GM18907 (cell line): ENCODE data around the gene AHDC1.
"Not testable (repeated sequence)": the region's sequence is repeated elsewhere in the genome, so short reads cannot be mapped to it uniquely, and the experiment has no call there.

Experiments used
- ATAC-seq: cut with Tn5 transposase; IDR thresholded peaks from one replicate; pipeline ENCODE4 v1.9.1; 2021; ENCODE audit warnings: mild to moderate bottlenecking, moderate library complexity; ENCODE audit not compliant: unreplicated experiment

AHDC1 gene

DNA sequence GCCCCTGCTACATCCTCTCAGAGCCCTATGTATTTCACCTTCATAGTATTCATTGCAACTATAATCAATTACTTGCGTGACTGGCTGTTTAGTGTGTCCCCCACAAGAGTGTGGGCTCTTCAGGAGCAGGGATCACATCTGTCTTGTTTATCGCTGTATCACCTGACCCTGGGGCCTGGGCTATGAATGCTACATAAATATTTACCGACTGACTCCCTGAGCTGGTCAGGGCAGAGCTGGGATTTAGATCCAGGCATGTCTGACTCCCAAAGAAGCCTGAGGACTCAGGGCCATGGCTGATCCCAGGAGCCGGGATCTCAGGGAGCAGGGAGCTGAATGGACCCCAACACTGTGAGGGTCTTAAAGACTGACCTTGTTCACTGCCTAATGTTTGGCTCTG, 49.7 kb downstream of the AHDC1 start:
- no peak for ATAC-seq

DNA sequence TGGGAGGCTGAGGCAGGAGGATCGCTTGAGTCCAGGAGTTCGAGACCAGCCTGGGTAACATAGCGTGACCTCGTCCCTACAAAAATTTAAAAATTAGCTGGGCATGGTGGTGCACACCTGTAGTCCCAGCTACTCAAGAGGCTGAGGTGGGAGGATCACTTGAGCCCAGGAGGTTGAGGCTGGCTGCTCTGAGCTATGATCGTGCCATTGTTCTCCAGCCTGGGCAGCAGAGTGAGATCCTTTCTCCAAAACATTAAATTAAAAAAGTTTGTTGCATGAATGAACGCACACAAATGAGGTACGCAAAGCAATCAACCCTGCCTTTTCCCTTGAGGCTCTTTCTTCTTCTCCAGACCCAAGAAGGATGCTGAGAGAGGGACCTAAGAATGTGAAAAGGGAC, 50.1 kb downstream of the AHDC1 start:
- ATAC-seq = not testable (repeated sequence)

DNA sequence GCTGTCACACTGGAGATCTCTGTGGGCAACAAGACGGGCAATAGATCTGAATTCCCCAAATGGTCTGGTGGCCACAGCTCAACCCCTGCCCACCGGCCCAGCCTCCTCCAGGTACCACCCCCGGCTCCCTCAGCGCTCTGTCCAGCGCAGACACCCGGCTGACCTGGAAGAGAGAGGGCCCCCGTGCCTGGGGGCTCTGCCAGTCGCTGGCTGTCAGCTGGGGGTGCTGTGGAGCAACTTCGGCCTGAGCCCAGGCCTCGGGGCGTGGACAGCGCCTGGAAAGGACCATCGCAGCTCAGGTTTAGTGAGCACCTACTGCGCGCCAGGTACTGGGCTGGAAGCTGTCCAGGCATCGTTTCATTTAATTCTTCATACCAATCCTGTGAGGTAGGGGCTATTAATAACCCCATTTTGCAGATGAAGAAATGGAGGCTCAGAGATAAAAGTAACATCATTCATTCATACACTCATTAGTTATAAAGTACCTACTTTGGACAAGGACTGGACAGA, 51.0 kb downstream of the AHDC1 start:
- ATAC-seq = no peak

DNA sequence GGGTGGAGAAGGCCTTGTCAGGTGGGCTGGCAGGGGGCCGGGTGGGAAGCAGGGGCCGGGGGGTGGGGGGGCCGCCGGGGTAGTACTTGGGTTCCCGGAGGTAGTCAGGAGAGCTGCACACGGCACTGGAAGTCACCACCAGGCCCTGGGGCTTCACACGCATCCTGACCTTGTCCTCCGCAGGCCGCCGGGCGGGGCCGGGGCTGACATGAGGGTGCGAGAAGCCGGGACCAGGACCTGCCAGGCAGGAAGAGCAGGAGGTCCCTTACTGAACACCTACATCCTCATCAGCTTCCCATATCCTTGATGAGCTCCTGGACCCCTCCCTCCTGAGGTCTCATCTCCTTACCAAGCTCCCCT, 52.0 kb downstream of the AHDC1 start:
- ATAC-seq = no peak

DNA sequence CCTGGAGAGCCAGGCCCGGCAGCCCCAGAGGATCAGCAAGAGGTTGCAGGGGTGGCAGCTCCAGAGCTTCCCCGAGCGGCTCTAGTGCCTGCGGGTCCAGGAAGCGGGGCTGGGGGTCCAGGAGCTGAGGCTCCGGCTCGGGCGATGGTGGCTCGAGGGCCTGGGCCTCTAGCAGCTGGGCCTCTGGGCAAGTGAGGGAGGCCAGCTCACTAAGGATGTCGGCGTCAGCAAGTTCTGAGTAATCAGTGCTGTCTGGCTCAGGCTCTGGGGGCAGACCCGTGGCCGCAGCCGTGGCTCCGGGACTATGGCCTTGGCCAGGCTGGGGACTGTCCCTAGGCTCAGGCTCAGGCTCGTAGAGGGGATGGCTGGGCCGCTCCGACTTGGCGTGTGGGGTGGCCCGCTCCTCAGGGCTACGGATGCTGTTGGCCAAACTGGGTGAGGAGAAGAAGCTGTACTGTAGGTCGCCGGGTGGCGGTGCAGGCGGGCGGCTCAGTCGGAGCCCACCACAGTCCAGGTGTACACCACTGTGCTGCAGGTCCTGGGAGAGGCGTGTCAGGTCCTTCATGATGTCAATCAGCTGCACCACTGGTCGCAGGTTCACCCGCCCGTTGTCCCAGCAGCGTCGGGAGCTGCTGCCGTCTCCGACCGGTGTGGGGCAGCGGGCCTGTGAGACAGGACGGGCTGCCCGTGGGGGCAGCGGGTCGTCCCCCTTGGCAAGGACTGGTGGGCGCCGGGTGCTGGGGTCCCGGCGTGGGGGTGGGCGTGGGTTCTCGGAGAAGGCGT, 52.6 kb downstream of the AHDC1 start:
- ATAC-seq = no peak

DNA sequence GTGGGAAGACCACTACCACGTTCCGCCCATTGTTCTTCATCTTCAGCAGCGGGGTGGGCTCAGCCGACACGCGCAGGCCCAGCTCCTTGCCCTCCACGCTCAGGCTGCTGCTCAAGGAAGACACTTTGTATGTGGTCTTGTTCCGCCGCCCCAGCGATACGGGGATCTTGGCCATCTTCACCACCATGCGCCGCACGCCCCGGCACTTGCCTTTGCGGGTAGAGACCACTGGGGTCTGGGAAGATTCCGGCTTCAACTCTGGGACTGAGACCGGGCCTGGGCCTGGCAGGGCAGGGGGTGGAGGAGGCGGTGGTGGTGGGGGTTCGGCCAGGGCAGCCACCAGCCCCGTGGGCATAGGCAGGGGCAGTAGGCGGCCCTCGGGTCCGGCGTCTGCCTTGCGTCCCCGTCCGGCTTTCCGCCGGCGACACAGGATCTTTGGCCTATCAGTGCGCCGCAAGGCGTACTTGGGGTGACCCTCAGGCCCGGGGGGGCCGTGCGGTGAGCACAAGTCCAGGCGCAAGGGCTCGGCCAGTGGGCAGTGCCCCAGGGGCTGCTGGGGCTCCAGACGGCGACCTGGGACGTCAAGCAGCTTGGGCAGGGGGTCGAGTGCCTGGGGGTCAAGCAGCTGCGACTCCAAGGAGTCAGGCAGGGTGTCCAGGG, 53.3 kb downstream of the AHDC1 start:
- ATAC-seq = no peak

DNA sequence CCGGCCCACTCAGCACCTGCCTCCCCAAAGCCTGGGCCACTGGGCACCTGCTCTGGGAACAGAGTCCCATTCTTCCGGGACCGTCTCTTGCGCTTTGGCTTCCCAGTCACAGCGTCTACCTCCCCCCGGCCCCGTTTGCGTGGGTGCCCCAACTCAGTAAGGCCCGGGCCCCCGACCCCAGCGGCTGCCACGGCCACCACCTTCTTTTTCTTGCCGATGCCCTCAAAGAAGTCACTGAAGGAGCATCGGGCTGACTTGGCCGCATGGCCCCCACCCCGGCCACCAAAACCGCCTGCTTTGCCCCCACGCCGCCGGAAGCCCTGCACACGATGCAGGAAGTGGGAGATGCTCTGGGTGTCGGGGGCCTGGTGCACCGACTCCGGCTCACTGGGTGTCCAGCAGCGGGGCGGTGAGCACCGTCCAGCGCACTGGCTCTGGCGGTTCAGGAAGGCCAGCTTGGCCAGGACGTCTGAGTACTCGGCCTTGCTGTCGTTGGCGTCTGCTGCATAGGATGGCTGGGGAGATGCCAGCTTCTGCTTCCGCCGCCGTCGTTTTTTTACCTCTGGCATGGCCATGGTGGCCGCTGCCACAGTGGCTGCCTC, 54.0 kb downstream of the AHDC1 start:
- no peak for ATAC-seq

DNA sequence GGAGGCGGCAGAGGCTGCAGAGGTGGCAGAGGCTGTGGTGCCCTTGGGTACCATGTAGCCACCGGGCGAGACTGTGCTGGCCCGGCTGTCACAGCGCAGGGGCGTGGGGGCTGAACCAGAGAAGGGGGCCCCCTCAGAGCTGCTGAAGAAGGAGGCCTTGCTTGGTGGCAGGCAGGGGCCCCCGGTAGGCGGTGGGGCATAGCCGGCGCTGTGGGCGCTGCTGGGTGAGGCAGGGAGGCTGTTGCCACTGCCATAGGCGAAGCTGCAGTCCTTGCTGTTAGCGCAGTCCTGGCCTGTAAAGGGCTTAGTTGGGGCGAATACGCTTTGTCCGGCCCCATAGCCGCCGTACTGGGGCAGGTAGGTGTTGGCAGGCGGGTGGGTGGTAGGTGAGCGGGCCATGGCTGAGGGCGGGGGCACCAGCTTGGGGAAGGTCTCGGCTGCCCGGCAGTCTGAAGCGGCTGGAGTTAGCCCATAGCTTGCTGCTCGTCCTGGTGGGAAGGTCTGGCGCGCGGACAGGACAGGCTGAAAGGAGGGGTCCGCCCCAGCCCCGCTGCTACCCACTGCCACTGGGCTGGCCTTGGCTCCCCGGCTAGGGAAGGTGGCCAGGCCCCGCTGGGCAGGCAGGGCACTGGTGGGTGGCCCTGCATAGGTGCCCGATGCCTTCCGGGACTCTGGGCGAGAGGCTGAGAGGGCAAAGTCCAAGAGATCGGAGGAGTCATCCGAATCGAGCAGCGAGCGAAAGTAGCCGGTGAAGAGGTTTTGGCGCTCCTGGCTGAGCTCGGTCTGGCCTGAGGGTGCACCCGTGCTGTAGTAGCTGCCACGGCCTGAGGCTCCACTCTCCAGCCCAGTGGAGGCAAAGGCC, 54.9 kb downstream of the AHDC1 start:
- ATAC-seq = no peak

DNA sequence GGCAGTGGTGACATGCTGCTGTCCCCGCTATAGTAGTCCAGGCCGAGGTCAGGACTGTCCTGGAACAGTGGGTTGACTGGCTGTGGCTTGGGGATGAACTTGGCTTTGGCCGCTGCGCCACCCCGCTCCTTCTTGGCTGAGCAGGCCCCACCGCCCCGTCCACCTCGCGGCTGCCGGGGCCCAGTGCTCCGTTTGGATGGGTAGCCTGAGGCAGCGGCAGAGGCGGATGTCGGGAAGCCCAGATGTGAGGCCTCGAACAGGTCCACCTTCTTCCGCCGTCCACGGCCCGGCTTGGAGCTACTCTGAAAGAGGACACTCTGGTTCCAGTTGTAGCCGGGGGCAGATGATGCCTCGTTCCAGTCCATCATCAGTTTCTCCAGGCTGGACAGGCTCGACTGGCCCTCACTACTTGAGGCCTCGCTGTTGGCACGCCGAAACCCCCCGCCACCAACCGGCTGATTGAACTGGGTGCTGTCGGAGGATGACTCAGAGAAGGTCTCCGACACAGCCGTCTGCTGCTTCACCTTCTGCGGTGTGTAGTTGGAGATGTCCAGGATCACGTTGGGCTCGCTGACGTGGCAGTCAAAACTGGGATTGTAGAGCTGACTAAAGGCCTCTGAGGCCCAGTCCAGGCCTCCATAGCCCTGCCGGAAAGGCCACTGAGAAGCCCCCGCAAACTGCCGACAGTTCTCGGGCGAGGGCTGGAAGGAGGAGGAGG, 55.6 kb downstream of the AHDC1 start:
- ATAC-seq = no peak

DNA sequence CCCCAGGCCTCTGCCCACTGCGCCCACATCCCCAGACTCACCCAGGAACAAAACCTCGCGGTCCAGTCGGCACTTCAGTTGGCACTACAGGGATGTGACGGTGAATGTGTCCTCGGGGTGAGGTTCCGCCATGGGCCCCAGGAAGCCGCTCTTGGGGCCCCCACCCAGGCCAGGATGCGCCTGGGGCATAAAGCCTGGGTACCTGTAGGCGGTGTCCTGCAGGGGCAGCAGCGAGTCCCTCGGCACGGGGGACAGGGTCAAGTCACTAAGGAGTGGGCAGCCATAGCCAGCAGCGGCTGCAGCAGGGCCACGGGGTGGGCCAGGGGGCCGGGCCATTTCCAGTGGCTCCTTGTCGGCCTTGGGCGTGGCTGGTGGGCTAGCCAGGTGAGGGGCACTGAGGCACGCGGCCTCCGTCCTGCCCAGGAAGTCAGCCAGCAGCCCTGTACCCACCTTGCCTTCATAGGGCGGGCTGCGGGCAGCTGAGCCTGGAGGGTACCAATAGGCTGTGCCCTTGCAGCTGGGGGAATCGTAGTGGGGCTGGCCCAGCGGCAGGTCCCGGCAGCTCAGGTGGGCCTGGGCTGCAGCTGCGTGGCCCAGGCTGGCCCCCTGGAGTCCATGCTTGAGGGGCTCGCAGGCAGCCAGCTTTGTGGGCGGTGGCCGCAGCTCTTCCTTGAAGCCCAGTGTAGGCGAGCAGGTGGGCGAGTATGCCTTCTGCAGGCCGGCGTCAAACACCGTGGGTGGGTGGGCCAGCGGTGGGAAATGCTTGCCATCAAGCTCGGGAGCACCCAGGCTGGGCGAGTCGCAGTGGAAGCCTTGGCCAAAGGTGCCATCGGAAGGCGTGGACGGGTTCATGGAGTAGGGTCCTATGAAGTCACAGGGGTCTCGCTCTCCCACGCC, 56.5 kb downstream of the AHDC1 start:
- ATAC-seq = no peak

DNA sequence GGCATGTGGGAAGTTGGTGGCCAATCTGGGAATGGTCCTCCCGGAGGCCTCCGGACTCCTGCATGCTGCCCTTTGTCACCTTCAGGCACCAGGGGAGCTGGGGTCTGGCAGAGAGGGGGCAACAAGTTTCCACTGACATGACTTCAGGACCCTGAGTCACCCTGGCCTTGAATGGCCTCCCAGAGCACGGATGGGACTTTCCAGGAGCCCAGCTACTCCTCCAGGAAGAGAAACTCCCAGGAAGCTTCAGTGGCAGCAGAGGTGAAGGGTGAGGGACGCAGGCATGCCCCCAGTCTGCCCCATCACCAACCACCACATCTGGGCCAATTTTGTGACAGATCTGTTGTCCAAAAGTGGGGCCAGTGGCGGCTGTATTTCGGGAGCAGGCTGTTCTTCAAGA, 58.1 kb downstream of the AHDC1 start:
- no peak for ATAC-seq

DNA sequence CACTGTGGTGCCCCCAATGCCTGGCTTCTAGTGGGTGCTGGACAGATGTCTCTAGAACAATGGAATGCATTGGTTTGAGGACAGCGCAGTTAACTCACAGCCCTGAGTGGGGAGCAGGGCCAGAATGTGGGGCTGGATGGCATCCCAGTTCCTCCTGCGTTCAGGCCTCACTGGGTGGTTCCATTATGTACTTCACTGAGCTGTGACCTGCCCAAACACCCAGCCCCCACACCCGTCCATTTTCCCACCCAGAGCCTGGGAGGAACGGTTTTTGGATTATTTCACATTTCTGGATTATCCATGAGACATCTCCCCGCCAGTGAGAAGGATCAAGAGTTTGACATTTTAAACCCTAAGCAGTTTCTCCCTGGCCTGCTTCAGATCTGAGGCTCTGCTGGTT, 58.7 kb downstream of the AHDC1 start:
- ATAC-seq = no peak

DNA sequence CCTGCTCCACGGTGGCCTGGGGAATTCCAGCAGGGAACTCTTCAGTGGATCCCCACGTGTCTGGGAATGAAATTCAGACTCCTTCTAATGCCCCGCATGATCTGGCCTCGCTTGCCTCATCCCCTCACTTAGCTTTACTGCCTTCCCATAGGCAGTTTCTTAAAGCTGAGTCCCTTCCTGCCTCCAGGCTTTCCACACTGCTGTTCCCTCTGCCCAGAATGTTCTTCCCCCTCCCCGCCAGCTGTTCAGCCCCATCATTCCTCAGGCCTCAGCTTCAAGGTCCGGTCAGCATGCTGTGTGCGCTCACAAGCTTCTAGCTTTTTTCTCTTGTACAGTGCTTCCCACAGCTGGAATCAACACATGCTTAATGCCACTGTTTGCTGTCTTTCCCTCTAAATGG, 59.1 kb downstream of the AHDC1 start:
- ATAC-seq = no peak

DNA sequence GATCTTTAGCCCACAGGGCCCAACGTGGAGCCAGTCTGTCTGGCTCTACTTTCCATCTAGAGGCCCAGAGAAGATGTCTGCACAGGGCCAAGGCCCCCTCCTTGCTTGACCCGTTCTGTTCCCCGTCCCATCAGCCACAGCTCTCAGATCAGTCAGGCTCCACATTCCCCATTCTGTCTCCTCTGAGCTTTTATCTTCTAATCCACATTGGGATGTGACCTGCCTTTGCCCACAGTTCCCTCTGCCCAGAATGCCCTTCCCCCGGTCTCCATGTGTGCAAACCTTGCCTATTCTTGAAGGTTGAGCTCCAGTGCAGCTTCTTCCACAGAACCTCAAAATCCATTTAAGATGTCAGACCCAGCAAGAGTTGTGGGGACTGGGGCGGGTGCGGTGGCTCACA, 60.7 kb downstream of the AHDC1 start:
- ATAC-seq = no peak

DNA sequence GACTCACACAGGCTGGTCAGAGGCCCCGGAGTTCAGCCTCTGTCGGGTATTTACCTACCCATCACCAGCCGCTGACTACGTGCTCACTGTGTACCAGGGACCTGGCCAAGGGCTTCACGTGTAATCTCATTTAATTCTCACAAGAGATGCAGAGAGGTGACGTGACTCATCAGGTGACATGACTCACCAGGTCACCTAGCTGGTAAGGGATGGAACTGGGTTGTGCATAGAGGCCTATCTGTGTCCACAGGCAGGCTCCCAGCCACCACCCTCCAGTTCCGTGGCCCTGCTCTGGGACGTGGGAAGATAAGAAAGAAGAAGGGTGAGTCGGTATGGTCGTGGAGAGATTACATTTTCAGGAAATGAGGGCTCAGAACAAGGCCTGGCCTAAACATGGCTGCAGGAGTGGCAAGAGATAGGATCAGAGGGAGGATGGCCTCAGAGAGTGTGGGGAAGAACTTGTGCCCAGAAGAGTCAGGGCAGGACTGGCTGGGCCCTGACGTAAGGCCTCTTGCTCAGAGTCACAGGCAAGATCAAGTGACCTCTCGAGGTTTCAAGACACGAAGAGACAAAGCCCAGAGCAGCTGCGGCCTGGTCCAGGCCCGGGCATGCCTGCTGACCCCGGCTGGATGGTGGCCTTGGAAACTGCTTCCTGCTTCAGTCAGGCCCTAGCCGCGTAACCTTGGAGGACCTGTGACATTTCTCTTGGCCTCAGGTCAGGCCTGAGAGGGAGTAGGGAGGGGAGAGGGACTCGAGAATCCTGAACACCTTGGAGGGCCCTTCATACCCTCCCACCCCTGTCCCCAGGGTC, 61.3 kb downstream of the AHDC1 start:
- ATAC-seq = no peak

DNA sequence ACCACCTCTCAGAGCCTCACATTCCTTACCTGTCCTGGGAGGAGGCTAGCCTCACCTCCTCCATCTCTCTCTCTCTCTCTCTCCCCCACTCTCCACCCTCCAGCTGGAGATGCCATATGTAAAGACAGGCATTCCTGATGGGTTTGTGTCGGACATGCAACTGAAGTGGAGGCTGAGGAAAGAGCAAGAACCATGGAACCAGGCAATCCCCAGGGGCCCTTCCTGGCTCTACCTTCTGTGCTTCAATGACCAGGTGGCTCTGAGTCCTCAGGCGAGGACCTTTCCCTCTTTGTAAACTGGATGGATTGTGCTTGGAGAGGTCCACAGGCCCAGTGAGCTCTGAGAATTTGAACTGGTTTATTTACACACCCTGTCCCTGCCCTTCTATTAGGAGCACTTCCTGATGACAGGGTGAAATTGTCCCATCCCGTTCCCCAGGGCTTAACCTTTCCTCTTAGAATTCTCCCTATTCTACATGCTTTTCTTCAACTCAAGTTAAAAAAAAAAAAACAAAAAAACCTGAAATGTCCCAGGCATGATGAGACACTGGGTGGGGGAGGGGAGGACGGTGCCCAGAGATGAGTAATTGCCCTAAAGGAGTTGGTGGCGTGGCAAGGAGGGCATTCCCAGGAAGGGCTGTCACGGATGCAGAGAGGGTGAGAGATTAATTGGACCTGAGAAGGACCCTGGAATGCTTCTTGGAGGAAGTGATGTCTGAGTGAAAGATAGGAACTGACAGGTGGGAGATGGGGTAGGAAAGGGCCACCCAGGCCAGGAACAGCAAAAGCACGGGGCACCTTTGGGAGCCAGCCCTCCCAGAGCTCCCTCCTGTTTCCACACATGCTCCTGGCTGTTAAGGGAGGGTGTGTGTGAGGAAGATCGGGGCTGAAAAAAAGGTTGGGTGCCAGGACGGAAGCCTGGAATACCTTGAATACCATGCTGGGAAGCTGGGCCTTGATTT, 63.8 kb downstream of the AHDC1 start:
- ATAC-seq = no peak

DNA sequence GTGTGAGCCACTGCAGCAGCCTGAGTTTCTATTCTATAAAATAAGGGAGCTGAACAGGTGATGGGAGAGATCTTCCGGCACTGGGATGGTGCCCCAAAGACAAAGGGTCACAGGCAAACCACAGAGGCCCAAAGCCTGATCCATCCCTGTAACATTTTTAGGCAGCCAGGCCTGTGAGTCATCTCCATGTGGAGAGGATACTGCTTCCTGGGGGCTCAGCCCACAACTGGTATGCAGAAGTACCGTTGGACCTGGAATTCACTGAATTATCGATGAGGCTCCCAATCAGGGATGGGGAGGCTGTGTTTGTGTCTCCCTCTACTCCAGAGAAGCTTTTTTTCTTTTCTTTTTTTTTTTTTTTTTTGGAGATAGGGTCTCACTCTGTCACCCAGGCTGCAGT, 65.2 kb downstream of the AHDC1 start:
- no peak for ATAC-seq

DNA sequence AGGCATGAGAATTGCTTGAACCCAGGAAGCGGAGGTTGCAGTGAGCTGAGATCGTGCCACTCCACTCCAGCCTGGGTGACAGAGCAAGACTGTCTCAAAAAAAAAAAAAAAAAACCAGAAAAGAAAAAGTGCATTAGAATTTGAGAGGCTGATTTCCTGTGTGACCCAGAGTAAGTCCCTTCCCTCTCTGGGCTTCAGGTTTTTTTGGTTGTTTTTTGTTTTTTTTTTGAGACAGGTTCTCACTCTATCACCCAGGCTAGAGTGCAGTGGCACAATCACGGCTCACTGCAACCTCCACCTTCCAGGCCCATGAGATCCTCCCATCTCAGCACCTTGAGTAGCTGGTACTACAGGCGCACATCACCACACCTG, 65.7 kb downstream of the AHDC1 start:
- not testable (repeated sequence) for ATAC-seq
